HepG2 (cell line): ENCODE measurements around the gene NONO. TPM values are rescaled to one million over a fixed set of nuclear protein-coding genes. Genes with fewer than 3 reads are reported as not detected.

Source experiments
- CBFB ChIP-seq: sonication (generic); formaldehyde crosslinking; IDR thresholded peaks from 2 replicates; pipeline ENCODE4 v1.4.0; 2020; ENCODE audit warnings: missing genetic modification reagents
- CCAR2 ChIP-seq: fragments of 200-400 bp; formaldehyde crosslinking; optimal IDR thresholded peaks from 2 replicates; pipeline ENCODE3; 2018; ENCODE audit warnings: low read depth, mild to moderate bottlenecking, low read length, moderate library complexity
- CCDC6 ChIP-seq: sonication (generic); formaldehyde crosslinking; IDR thresholded peaks from 2 replicates; pipeline ENCODE4 v1.8.1; 2022; ENCODE audit warnings: mild to moderate bottlenecking, missing genetic modification reagents, moderate library complexity
- CREM ChIP-seq, 2 experiments: sonication (generic) in 1 of 2; formaldehyde crosslinking in 1 of 2; IDR thresholded peaks; 2 replicates each; pipeline versions ENCODE4 v1.4.0 to v1.6.1; 2016 to 2020; ENCODE audit warnings: antibody characterized with exemption in 1 of 2, mild to moderate bottlenecking in 1 of 2, missing genetic modification reagents in 1 of 2
- DBP ChIP-seq: sonication (generic); formaldehyde crosslinking; IDR thresholded peaks from 2 replicates; pipeline ENCODE4 v1.4.0; 2020; ENCODE audit warnings: missing genetic modification reagents; ENCODE audit errors: not compliant biosample characterization
- EEA1 ChIP-seq: sonication (generic); formaldehyde crosslinking; IDR thresholded peaks from 2 replicates; pipeline ENCODE4 v1.5.1; 2020; ENCODE audit warnings: mild to moderate bottlenecking, missing genetic modification reagents, borderline replicate concordance
- MED13 ChIP-seq: sonication (generic); formaldehyde crosslinking; IDR thresholded peaks from 2 replicates; pipeline ENCODE4 v1.5.0; 2020; ENCODE audit warnings: missing genetic modification reagents
- NR2F1 ChIP-seq, 2 experiments: fragments of 450-650 bp in 1 of 2; formaldehyde crosslinking in 1 of 2; IDR thresholded peaks; 2 replicates each; pipeline versions ENCODE4 v1.5.0 to v1.6.1; 2016 to 2020; ENCODE audit warnings: mild to moderate bottlenecking in 1 of 2, missing compliant biosample characterization in 1 of 2, missing genetic modification reagents in 1 of 2, moderate library complexity in 1 of 2
- SKI ChIP-seq: fragments of 450-650 bp; IDR thresholded peaks from one replicate; pipeline ENCODE4 v1.6.1; 2018; ENCODE audit warnings: mild to moderate bottlenecking; ENCODE audit not compliant: partially characterized antibody
- TP53 ChIP-seq: sonication (generic); formaldehyde crosslinking; conservative IDR thresholded peaks from 2 replicates; pipeline ENCODE4 v1.4.0; 2020; ENCODE audit warnings: missing genetic modification reagents
- YY1 ChIP-seq: IDR thresholded peaks from 2 replicates; pipeline ENCODE4 v1.6.1; 2011; ENCODE audit warnings: low read length, low read depth, moderate library complexity, mild to moderate bottlenecking; ENCODE audit not compliant: insufficient read depth, insufficient replicate concordance
- ZBTB38 ChIP-seq: sonication (generic); formaldehyde crosslinking; IDR thresholded peaks from 2 replicates; pipeline ENCODE4 v1.5.1; 2020; ENCODE audit warnings: mild to moderate bottlenecking, missing genetic modification reagents
- ZBTB42 ChIP-seq: sonication (generic); formaldehyde crosslinking; IDR thresholded peaks from 2 replicates; pipeline ENCODE4 v1.5.0; 2020; ENCODE audit warnings: mild to moderate bottlenecking, missing genetic modification reagents
- ZBTB8A ChIP-seq: sonication (generic); formaldehyde crosslinking; IDR thresholded peaks from 2 replicates; pipeline ENCODE4 v1.4.0; 2020; ENCODE audit warnings: mild to moderate bottlenecking, low read depth, missing genetic modification reagents, borderline replicate concordance
- ZGPAT ChIP-seq: IDR thresholded peaks from 2 replicates; pipeline ENCODE4 v1.6.1; 2016; ENCODE audit warnings: mild to moderate bottlenecking
- ZKSCAN8 ChIP-seq: IDR thresholded peaks from 2 replicates; pipeline ENCODE4 v1.6.1; 2016; ENCODE audit warnings: borderline replicate concordance, missing genetic modification reagents, missing compliant biosample characterization
- ZNF260 ChIP-seq: sonication (generic); formaldehyde crosslinking; IDR thresholded peaks from 2 replicates; pipeline ENCODE4 v1.4.0; 2020; ENCODE audit warnings: missing genetic modification reagents, low read depth, mild to moderate bottlenecking, borderline replicate concordance
- ZNF317 ChIP-seq: sonication (generic); formaldehyde crosslinking; IDR thresholded peaks from 2 replicates; pipeline ENCODE4 v1.5.0; 2020; ENCODE audit warnings: mild to moderate bottlenecking, missing genetic modification reagents
- ZNF383 ChIP-seq: sonication (generic); formaldehyde crosslinking; IDR thresholded peaks from 2 replicates; pipeline ENCODE4 v1.4.0; 2020; ENCODE audit warnings: missing genetic modification reagents, mild to moderate bottlenecking, borderline replicate concordance
- ZNF513 ChIP-seq: sonication (generic); formaldehyde crosslinking; conservative IDR thresholded peaks from 2 replicates; pipeline ENCODE4 v1.5.0; 2020; ENCODE audit warnings: missing genetic modification reagents
- ZNF556 ChIP-seq: sonication (generic); formaldehyde crosslinking; IDR thresholded peaks from 2 replicates; pipeline ENCODE4 v1.4.0; 2020; ENCODE audit warnings: mild to moderate bottlenecking, missing genetic modification reagents, borderline replicate concordance
- ZNF703 ChIP-seq: sonication (generic); formaldehyde crosslinking; IDR thresholded peaks from 2 replicates; pipeline ENCODE4 v1.5.1; 2020; ENCODE audit warnings: missing genetic modification reagents, mild to moderate bottlenecking, moderate library complexity, borderline replicate concordance
- ZNF737 ChIP-seq: sonication (generic); formaldehyde crosslinking; IDR thresholded peaks from 2 replicates; pipeline ENCODE4 v1.5.0; 2020; ENCODE audit warnings: missing genetic modification reagents, mild to moderate bottlenecking, borderline replicate concordance
- ZNF75D ChIP-seq: sonication (generic); formaldehyde crosslinking; IDR thresholded peaks from 2 replicates; pipeline ENCODE4 v1.8.1; 2023; ENCODE audit warnings: missing genetic modification reagents, mild to moderate bottlenecking, borderline replicate concordance
- polyA plus RNA-seq, 8 experiments: library from polyadenylated mRNA; depleted of rRNA in 3 of 8; stranded (reverse) in 7 of 8; unstranded in 1 of 8; fragments of >200 nt; fragmentation: Illumina TruSeq in 4 of 8; extraction: Trizol in 4 of 8; gene quantifications; 2 replicates each; pipeline versions ENCODE4 v1.2.1 to v1.2.3, GENCODE V29; 2011 to 2016; ENCODE audit warnings: low read depth in 4 of 8, missing spikeins in 1 of 8, mixed read lengths in 1 of 8; ENCODE audit not compliant: insufficient read depth in 1 of 8
- total RNA-seq, 5 experiments: library from RNA; depleted of rRNA; stranded (reverse); fragments of >200 nt; fragmentation: Illumina TruSeq; extraction: Trizol; gene quantifications; 2 replicates each; pipeline ENCODE4 v1.2.3, GENCODE V29; 2016; ENCODE audit warnings: low read depth in 1 of 5
- TF ChIP-seq, protein P1 (sequence below): sonication (generic); formaldehyde crosslinking; IDR thresholded peaks from 2 replicates; pipeline ENCODE4 v1.4.0; 2020; ENCODE audit warnings: missing genetic modification reagents, mild to moderate bottlenecking, borderline replicate concordance

NONO gene
- total and polyA plus RNA-seq, 2 of the 13 experiments (the other 11 are each of a cell fraction or from before 2014, with no cell fraction given), result 408 to 605 TPM

DNA sequence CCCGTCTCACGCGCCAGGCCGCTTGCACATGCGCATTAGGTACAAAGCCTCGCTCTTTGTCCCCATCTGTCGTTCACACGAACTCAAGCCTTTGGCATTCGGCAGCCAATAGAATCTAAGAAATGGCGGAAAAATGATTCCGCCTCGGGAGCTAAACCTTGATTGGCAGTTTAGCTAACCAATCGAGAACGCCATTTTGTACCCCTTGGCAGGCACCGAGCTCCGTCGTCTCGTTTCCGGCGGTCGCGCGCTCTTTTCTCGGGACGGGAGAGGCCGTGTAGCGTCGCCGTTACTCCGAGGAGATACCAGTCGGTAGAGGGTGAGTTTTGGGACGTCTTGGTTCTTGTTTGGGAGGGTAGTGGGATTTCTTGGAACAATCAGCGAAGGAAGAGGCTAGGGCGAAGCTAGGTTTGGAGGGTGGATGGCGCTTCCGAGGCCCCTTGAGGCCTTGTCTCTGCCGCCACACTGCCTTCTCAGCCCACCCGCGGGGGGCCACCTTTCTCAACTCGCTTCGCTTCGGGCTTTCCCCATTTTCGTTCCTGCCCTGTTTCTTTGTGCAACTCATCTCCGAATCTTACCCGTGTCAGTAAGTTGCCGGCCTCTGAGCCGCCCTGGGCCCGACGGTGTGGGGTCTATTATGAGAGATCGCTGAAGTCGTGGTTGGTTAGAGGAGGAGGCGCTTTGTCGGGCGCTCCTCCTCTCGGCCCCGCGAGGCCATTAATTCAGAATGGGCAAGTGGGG lies at the start of gene NONO (continued):
- TF ChIP-seq ZNF737 (CRISPR knock-in tag), result no peak
- no peak for TF ChIP-seq ZNF383 (CRISPR knock-in tag)
- TF ChIP-seq, protein P1, sequence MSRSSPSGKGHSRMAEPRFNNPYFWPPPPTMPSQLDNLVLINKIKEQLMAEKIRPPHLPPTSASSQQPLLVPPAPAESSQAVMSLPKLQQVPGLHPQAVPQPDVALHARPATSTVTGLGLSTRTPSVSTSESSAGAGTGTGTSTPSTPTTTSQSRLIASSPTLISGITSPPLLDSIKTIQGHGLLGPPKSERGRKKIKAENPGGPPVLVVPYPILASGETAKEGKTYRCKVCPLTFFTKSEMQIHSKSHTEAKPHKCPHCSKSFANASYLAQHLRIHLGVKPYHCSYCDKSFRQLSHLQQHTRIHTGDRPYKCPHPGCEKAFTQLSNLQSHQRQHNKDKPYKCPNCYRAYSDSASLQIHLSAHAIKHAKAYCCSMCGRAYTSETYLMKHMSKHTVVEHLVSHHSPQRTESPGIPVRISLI (CRISPR knock-in tag), result no peak
- no peak for TF ChIP-seq ZNF703 (CRISPR knock-in tag)
- TF ChIP-seq NR2F1 (CRISPR knock-in tag; IDR thresholded peaks at IDR 0.05), result no peak
- TF ChIP-seq CCAR2, result no peak
- TF ChIP-seq ZBTB8A (CRISPR knock-in tag), result no peak
- TF ChIP-seq CCDC6 (CRISPR knock-in tag), result peak; percentile 51; the same call in 1 of the 2 replicates
- TF ChIP-seq ZNF75D (CRISPR knock-in tag), result no peak
- TF ChIP-seq MED13 (CRISPR knock-in tag), result no peak
- no peak for TF ChIP-seq ZNF556 (CRISPR knock-in tag)
- TF ChIP-seq ZNF317, result no peak
- TF ChIP-seq DBP (CRISPR knock-in tag), result no peak
- TF ChIP-seq ZBTB42 (CRISPR knock-in tag), result no peak
- no peak for TF ChIP-seq SKI
- TF ChIP-seq ZGPAT (CRISPR knock-in tag), result peak; percentile 21; the same call in 1 of the 2 replicates
- peak; percentile 59 for TF ChIP-seq CREM (IDR thresholded peaks at IDR 0.05)
- TF ChIP-seq CREM (CRISPR knock-in tag; IDR thresholded peaks at IDR 0.05), result no peak
- no peak for TF ChIP-seq ZKSCAN8
- no peak for TF ChIP-seq CBFB (CRISPR knock-in tag)
- no peak for TF ChIP-seq EEA1 (CRISPR knock-in tag)
- no peak for TF ChIP-seq TP53
- TF ChIP-seq YY1, result peak; percentile 62
- no peak for TF ChIP-seq ZNF513 (CRISPR knock-in tag)
- no peak for TF ChIP-seq ZNF260
- no peak for TF ChIP-seq ZBTB38 (CRISPR knock-in tag)
